ENCODE measurements around the gene CD82.

CD82 gene

GRCh38 chr11:44633641-44634040 lies 68.2 kb downstream of the CD82 start:
- no peak overlapping the region for H3K27ac ChIP-seq (ENCODE audit: low read length)
- no peak overlapping the region for H2AFZ ChIP-seq (ENCODE audit: low read depth, low read length)
- no peak overlapping the region for H3K9ac ChIP-seq (ENCODE audit: low read length)
- peaks cover 9% of the 10 kb centered on the region for H3K4me1 ChIP-seq (ENCODE audit: low read length)
- no peak overlapping the region for H3K4me3 ChIP-seq (ENCODE audit: low read length)
- no peak overlapping the region for H3K4me2 ChIP-seq (ENCODE audit: low read length)
- no peaks in the 10 kb centered on the region for H3K36me3 ChIP-seq (replicated peaks; ENCODE audit: low read depth, low read length)
- no peaks in the 10 kb centered on the region for H3K79me2 ChIP-seq (ENCODE audit: low read length)
- H3K27me3 ChIP-seq (ENCODE audit: low read depth, low read length) = peaks cover 7% of the 10 kb centered on the region
- H4K20me1 ChIP-seq (ENCODE audit: insufficient read depth, low read length) = no peaks in the 10 kb centered on the region
- peak; percentile 66 for TF ChIP-seq CTCF (IDR thresholded peaks at IDR 0.05; ENCODE audit: low read depth, low read length)
- TF ChIP-seq EZH2phosphoT487 (IDR thresholded peaks at IDR 0.05; ENCODE audit: low read depth) = no peak
- no peaks in the 10 kb centered on the region for H3K9me3 ChIP-seq (ENCODE audit: insufficient read depth, low read length)

- H3K9me3 ChIP-seq (ENCODE audit: insufficient read depth, low read length) = no peaks in the 10 kb centered on the region
- no peak overlapping the region for H3K4me2 ChIP-seq (ENCODE audit: low read length)
- H3K36me3 ChIP-seq (replicated peaks; ENCODE audit: low read depth, low read length) = no peaks in the 10 kb centered on the region
- peaks cover 3% of the 10 kb centered on the region; the same call in 1 of the 2 replicates for H3K4me1 ChIP-seq (ENCODE audit: low read length)
- peaks cover 2% of the 10 kb centered on the region for H3K27me3 ChIP-seq (ENCODE audit: low read depth, low read length)
- H3K4me3 ChIP-seq (ENCODE audit: low read length) = no peak overlapping the region
- H3K9ac ChIP-seq (ENCODE audit: low read length) = no peak overlapping the region
- no peak overlapping the region for H3K27ac ChIP-seq (ENCODE audit: low read length)
- no peak overlapping the region for H2AFZ ChIP-seq (ENCODE audit: low read depth, low read length)
- no peaks in the 10 kb centered on the region for H4K20me1 ChIP-seq (ENCODE audit: insufficient read depth, low read length)
- TF ChIP-seq CTCF (IDR thresholded peaks at IDR 0.05; ENCODE audit: low read depth, low read length) (no peak), EZH2phosphoT487 (IDR thresholded peaks at IDR 0.05; ENCODE audit: low read depth) (no peak)
- no peaks in the 10 kb centered on the region for H3K79me2 ChIP-seq (ENCODE audit: low read length)
These were observed 69.2 kb downstream of the CD82 start for GRCh38 chr11:44634401-44635281.

GRCh38 chr11:44637487-44637886 lies 72.0 kb downstream of the CD82 start:
- Histone ChIP-seq H3K36me3 (replicated peaks; ENCODE audit: low read depth, low read length) (no peaks in the 10 kb centered on the region), H3K4me1 (ENCODE audit: low read length) (peaks cover 2% of the 10 kb centered on the region; the same call in 1 of the 2 replicates), H3K27me3 (ENCODE audit: low read depth, low read length) (no peaks in the 10 kb centered on the region; the same call in 1 of the 2 replicates), H3K79me2 (ENCODE audit: low read length) (no peaks in the 10 kb centered on the region), H3K9me3 (ENCODE audit: insufficient read depth, low read length) (peaks cover 3% of the 10 kb centered on the region; the same call in 1 of the 2 replicates), H2AFZ (ENCODE audit: low read depth, low read length) (no peak overlapping the region), H3K9ac (ENCODE audit: low read length) (no peak overlapping the region), H4K20me1 (ENCODE audit: insufficient read depth, low read length) (no peaks in the 10 kb centered on the region), H3K4me3 (ENCODE audit: low read length) (no peak overlapping the region), H3K4me2 (ENCODE audit: low read length) (no peak overlapping the region), H3K27ac (ENCODE audit: low read length) (no peak overlapping the region)
- no peak for TF ChIP-seq EZH2phosphoT487 (IDR thresholded peaks at IDR 0.05; ENCODE audit: low read depth)
- TF ChIP-seq CTCF (IDR thresholded peaks at IDR 0.05; ENCODE audit: low read depth, low read length) = no peak

GRCh38 chr11:44638032-44638431 lies 72.6 kb downstream of the CD82 start:
- no peak overlapping the region for H3K4me3 ChIP-seq (ENCODE audit: low read length)
- no peak overlapping the region for H3K4me2 ChIP-seq (ENCODE audit: low read length)
- no peak overlapping the region for H3K27ac ChIP-seq (ENCODE audit: low read length)
- no peaks in the 10 kb centered on the region for H4K20me1 ChIP-seq (ENCODE audit: insufficient read depth, low read length)
- H3K36me3 ChIP-seq (replicated peaks; ENCODE audit: low read depth, low read length) = no peaks in the 10 kb centered on the region
- no peak overlapping the region for H2AFZ ChIP-seq (ENCODE audit: low read depth, low read length)
- H3K9ac ChIP-seq (ENCODE audit: low read length) = no peak overlapping the region
- H3K79me2 ChIP-seq (ENCODE audit: low read length) = no peaks in the 10 kb centered on the region
- H3K4me1 ChIP-seq (ENCODE audit: low read length) = no peaks in the 10 kb centered on the region
- H3K27me3 ChIP-seq (ENCODE audit: low read depth, low read length) = no peaks in the 10 kb centered on the region; the same call in 1 of the 2 replicates
- peaks cover 9% of the 10 kb centered on the region; the same call in 1 of the 2 replicates for H3K9me3 ChIP-seq (ENCODE audit: insufficient read depth, low read length)
- TF ChIP-seq EZH2phosphoT487 (IDR thresholded peaks at IDR 0.05; ENCODE audit: low read depth) (no peak), CTCF (IDR thresholded peaks at IDR 0.05; ENCODE audit: low read depth, low read length) (no peak)

All from OCI-LY3 (cell line).